HL-60 (cell line): Measurements from ENCODE around the gene TLCD2.
"Not testable (repeated sequence)": the region's sequence is repeated elsewhere in the genome, so short reads cannot be mapped to it uniquely, and the experiment has no call there.

ENCODE experiments used
- DNase-seq, 2 experiments: peaks; one replicate each; pipeline ENCODE4 v3.0.0-alpha.2; 2010 to 2020; ENCODE audit warnings: low read depth in 1 of 2, low spot score in 1 of 2
- H3K27ac ChIP-seq: fragments of 250-450 bp; sonication (Bioruptor Pico); replicated peaks from 2 replicates; pipeline ENCODE4 v1.5.1; 2020; ENCODE audit warnings: mild to moderate bottlenecking, moderate library complexity
- H3K27me3 ChIP-seq: fragments of 250-450 bp; sonication (Bioruptor Pico); 2 replicates; pipeline ENCODE4 v1.5.1; 2021; ENCODE audit warnings: mild to moderate bottlenecking, moderate library complexity; ENCODE audit not compliant: insufficient read depth, poor library complexity, severe bottlenecking
- H3K4me3 ChIP-seq: replicated peaks from 2 replicates; pipeline ENCODE4 v1.5.1; 2011; ENCODE audit warnings: mild to moderate bottlenecking, control low read depth, low read length; ENCODE audit not compliant: insufficient read depth
- GABPA ChIP-seq: IDR thresholded peaks from 2 replicates; pipeline ENCODE4 v1.6.1; 2012; ENCODE audit warnings: low read depth
- POLR2AphosphoS5 ChIP-seq: IDR thresholded peaks from 2 replicates; pipeline ENCODE4 v1.6.1; 2012; ENCODE audit warnings: low read depth
- SPI1 ChIP-seq: IDR thresholded peaks from 2 replicates; pipeline ENCODE4 v1.6.1; 2012; ENCODE audit warnings: low read depth, mild to moderate bottlenecking, borderline replicate concordance
- TF ChIP-seq, protein P1 (sequence below): IDR thresholded peaks from one replicate; pipeline ENCODE4 v1.5.1; 2011; ENCODE audit warnings: low read length, control low read depth, inconsistent platforms; ENCODE audit not compliant: insufficient read depth
- TF ChIP-seq, protein P2 (sequence below): IDR thresholded peaks from 2 replicates; pipeline ENCODE4 v1.6.1; 2012; ENCODE audit warnings: low read depth; ENCODE audit not compliant: insufficient replicate concordance

Gene TLCD2

DNA sequence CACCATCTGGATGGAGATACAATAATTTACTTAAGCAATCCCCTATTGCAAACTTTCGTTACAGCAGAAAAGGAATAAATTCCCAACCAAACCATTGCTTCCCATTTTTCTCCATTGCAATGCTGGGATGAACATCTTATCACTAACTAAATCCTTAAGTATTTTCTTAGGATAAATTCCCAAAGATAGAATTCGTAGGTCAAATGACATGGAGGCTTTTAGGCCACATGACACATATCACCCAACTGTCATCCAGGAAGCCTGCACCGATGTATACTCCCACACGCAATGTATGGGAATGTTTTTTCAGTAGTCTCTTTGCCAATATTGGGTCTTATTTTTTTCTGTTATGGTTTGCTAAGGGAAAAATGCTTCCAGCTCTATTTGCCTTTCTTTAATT, 1.6 kb upstream of the TLCD2 start:
- no peak for DNase-seq
- Histone ChIP-seq H3K27ac (no peak overlapping the region), H3K4me3 (no peak overlapping the region), H3K27me3 (peaks cover 2% of the 10 kb centered on the region)
- TF ChIP-seq SPI1 (no peak), GABPA (no peak), POLR2AphosphoS5 (no peak)
- TF ChIP-seq, protein P1, sequence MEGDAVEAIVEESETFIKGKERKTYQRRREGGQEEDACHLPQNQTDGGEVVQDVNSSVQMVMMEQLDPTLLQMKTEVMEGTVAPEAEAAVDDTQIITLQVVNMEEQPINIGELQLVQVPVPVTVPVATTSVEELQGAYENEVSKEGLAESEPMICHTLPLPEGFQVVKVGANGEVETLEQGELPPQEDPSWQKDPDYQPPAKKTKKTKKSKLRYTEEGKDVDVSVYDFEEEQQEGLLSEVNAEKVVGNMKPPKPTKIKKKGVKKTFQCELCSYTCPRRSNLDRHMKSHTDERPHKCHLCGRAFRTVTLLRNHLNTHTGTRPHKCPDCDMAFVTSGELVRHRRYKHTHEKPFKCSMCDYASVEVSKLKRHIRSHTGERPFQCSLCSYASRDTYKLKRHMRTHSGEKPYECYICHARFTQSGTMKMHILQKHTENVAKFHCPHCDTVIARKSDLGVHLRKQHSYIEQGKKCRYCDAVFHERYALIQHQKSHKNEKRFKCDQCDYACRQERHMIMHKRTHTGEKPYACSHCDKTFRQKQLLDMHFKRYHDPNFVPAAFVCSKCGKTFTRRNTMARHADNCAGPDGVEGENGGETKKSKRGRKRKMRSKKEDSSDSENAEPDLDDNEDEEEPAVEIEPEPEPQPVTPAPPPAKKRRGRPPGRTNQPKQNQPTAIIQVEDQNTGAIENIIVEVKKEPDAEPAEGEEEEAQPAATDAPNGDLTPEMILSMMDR: no peak
- TF ChIP-seq, protein P2, sequence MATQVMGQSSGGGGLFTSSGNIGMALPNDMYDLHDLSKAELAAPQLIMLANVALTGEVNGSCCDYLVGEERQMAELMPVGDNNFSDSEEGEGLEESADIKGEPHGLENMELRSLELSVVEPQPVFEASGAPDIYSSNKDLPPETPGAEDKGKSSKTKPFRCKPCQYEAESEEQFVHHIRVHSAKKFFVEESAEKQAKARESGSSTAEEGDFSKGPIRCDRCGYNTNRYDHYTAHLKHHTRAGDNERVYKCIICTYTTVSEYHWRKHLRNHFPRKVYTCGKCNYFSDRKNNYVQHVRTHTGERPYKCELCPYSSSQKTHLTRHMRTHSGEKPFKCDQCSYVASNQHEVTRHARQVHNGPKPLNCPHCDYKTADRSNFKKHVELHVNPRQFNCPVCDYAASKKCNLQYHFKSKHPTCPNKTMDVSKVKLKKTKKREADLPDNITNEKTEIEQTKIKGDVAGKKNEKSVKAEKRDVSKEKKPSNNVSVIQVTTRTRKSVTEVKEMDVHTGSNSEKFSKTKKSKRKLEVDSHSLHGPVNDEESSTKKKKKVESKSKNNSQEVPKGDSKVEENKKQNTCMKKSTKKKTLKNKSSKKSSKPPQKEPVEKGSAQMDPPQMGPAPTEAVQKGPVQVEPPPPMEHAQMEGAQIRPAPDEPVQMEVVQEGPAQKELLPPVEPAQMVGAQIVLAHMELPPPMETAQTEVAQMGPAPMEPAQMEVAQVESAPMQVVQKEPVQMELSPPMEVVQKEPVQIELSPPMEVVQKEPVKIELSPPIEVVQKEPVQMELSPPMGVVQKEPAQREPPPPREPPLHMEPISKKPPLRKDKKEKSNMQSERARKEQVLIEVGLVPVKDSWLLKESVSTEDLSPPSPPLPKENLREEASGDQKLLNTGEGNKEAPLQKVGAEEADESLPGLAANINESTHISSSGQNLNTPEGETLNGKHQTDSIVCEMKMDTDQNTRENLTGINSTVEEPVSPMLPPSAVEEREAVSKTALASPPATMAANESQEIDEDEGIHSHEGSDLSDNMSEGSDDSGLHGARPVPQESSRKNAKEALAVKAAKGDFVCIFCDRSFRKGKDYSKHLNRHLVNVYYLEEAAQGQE: no peak

DNA sequence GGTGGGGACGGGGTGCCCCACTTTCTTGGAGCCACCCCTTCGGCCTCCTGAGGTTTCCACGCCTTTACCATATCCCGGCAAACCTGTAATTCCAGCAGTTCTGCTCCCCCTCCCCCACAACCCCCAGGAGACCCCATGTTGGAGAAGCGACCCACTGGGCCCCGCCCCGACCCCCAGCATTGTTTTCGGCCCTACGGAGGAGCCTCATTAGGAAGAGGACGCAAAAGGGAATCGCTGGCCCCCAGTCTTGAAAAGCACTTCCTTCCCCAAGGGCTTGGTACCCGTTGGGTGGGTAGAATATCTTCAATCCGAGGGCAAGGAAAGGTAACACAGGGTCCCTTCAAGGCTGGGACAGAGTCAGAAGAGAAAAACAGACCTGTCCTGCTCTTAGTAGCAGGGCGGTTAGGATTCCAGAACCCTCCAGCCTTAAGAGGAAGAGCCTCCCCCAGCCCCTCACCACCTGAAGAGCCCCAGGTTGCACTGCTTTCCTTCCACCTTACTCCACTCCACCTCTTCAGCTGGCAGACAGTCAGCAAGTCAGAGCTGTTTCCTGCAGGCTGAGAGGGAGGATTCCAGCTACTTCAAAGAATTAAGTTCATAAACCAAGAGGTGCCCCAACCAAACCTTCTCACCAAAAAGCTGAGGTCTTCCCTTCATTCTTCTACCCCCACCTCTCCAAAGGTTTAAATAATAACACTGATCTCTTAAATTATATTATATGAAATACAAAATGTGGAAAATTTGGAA, 803 bp upstream of the TLCD2 start:
- H3K27me3 ChIP-seq: peaks cover 2% of the 10 kb centered on the region

DNA sequence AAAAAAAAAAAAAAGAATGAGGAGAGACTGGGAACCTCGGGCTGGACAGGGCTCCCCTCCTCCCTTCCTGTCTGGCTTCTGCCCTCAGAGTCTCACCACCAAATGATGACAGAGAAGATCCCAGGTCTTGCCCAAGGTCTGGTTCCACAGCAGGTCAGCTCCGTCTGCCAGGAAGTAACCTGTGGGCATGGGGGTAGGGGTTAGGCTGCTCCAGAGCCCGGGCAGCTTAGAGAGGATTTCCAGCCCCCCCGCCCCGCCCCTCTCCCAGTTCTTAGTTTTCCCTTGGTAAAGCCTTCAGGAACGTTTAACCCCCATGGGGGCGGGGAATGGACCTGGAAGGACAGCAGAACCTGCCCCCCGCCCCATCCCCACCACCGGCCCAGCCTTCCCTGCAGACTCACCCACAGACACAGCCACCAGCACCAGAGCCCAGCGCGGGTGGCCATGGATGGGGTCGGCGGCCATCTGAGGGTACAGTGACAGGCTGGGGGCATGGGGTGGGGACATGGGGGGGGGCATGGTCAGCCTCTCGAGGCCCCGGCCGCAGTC, 700 bp downstream of the TLCD2 start:
- Histone ChIP-seq H3K4me3 (peak overlapping the region; percentile 40), H3K27ac (no peak overlapping the region), H3K27me3 (peaks cover 2% of the 10 kb centered on the region)
- peak in 1 of 2 experiments; percentile 55 for DNase-seq
- TF ChIP-seq SPI1 (no peak), GABPA (no peak)

More for the DNA sequence above, 803 bp upstream of the TLCD2 start:
- Histone ChIP-seq H3K27ac (no peak overlapping the region), H3K4me3 (no peak overlapping the region)
- TF ChIP-seq, protein P2: no peak
- TF ChIP-seq POLR2AphosphoS5: no peak
- TF ChIP-seq, protein P1: no peak
- TF ChIP-seq SPI1: no peak
- TF ChIP-seq GABPA: no peak
- DNase-seq: no peak

DNA sequence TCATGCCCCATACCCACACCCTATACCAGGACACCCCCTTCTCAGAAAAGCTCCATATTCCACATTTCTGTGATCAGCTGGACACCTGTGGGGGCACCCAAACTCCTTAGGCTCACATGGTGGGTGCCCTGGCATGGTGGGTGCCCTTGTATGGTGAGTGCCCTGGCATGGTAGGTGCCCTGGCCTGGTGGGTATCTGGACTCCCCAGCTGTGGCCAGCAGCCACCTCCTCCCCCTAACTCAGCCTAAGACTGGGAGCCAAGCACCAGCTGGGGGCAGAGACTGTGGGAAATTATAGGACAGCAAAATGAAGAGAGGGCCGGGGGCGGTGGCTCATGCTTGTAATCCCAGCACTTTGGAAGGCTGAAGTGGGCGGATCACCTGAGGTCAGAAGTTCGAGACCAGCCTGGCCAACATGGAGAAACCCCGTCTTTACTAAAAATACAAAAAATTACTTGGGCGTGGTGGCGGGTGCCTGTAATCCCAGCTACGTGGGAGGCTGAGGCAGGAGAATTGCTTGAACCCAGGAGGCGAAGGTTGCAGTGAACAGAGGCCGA, 1.3 kb downstream of the TLCD2 start:
- not testable (repeated sequence) for H3K27ac ChIP-seq, DNase-seq, H3K4me3 ChIP-seq, H3K27me3 ChIP-seq
